Neural cell (in vitro differentiated cells): ENCODE measurements around the gene TAF10. TPM values are rescaled to one million over a fixed set of nuclear protein-coding genes. Genes with fewer than 3 reads are reported as not detected.

Source experiments
- H2AFZ ChIP-seq: fragments of 200-600, 300-800 bp; sonication (generic), shearing (Covaris generic); 2 replicates; pipeline ENCODE4 v1.6.0; 2014; ENCODE audit warnings: low read depth, mild to moderate bottlenecking, antibody characterized with exemption, low read length, moderate library complexity
- H3F3A ChIP-seq: fragments of 200-600 bp; shearing (Covaris generic); 2 replicates; pipeline ENCODE4 v1.6.1; 2016; ENCODE audit warnings: mild to moderate bottlenecking, moderate library complexity, mixed read lengths, antibody characterized with exemption, low read length; ENCODE audit not compliant: insufficient read depth, poor library complexity, severe bottlenecking
- H3K27ac ChIP-seq: fragments of 200-600, 300-800 bp; sonication (generic), shearing (Covaris generic); 2 replicates; pipeline ENCODE4 v1.5.1; 2014; ENCODE audit warnings: mild to moderate bottlenecking, low read length, moderate library complexity
- H3K27me3 ChIP-seq: fragments of 300-800, 200-600 bp; sonication (generic), shearing (Covaris generic); 2 replicates; pipeline ENCODE4 v1.6.0; 2014; ENCODE audit warnings: mild to moderate bottlenecking, low read depth, low read length, moderate library complexity; ENCODE audit not compliant: insufficient read depth
- H3K36me3 ChIP-seq: fragments of 300-800, 200-600 bp; sonication (generic), shearing (Covaris generic); 2 replicates; pipeline ENCODE4 v1.5.1; 2014; ENCODE audit warnings: mild to moderate bottlenecking, antibody characterized with exemption, low read length, moderate library complexity; ENCODE audit not compliant: insufficient read depth
- H3K4me2 ChIP-seq: fragments of 300-800, 200-600 bp; sonication (generic), shearing (Covaris generic); 2 replicates; pipeline ENCODE4 v1.6.0; 2014; ENCODE audit warnings: mild to moderate bottlenecking, low read length
- H3K4me3 ChIP-seq: fragments of 300-800, 200-600 bp; sonication (generic), shearing (Covaris generic); 2 replicates; pipeline ENCODE4 v1.5.1; 2014; ENCODE audit warnings: mild to moderate bottlenecking, low read length, moderate library complexity
- H3K79me2 ChIP-seq: fragments of 200-600 bp; shearing (Covaris generic); replicated peaks from 2 replicates; pipeline ENCODE4 v1.6.0; 2014; ENCODE audit warnings: mild to moderate bottlenecking, low read length, moderate library complexity; ENCODE audit not compliant: insufficient read depth
- H3K9ac ChIP-seq: fragments of 300-800, 200-600 bp; sonication (generic), shearing (Covaris generic); 2 replicates; pipeline ENCODE4 v1.6.1; 2016; ENCODE audit warnings: mild to moderate bottlenecking, low read length, mixed read lengths
- H3K9me2 ChIP-seq: fragments of 200-600 bp; shearing (Covaris generic); 2 replicates; pipeline ENCODE4 v1.6.1; 2016; ENCODE audit warnings: mild to moderate bottlenecking, low read length, mixed read lengths; ENCODE audit not compliant: insufficient read depth
- H3K9me3 ChIP-seq: fragments of 200-600, 300-800 bp; sonication (generic), shearing (Covaris generic); 2 replicates; pipeline ENCODE4 v1.6.1; 2016; ENCODE audit warnings: mild to moderate bottlenecking, mixed run types, low read length, moderate library complexity, mixed read lengths
- H4K20me1 ChIP-seq: fragments of 200-600 bp; shearing (Covaris generic); 2 replicates; pipeline ENCODE4 v1.6.1; 2016; ENCODE audit warnings: mild to moderate bottlenecking, mixed run types; ENCODE audit not compliant: insufficient read depth
- CTCF ChIP-seq: fragments of 450-650 bp; IDR thresholded peaks from 2 replicates; pipeline ENCODE4 v1.5.1; 2014; ENCODE audit warnings: antibody characterized with exemption, mild to moderate bottlenecking, moderate library complexity; ENCODE audit not compliant: poor library complexity, severe bottlenecking
- EP300 ChIP-seq: fragments of 450-650 bp; conservative IDR thresholded peaks from 2 replicates; pipeline ENCODE4 v1.6.1; 2014; ENCODE audit warnings: antibody characterized with exemption, mild to moderate bottlenecking, moderate library complexity; ENCODE audit not compliant: poor library complexity, severe bottlenecking
- EZH2 ChIP-seq: fragments of 200-600, 300-800 bp; shearing (Covaris generic), sonication (generic); IDR thresholded peaks from 2 replicates; pipeline ENCODE4 v1.6.1; 2014; ENCODE audit warnings: antibody characterized with exemption, low read length, borderline replicate concordance, mild to moderate bottlenecking; ENCODE audit not compliant: insufficient read depth, poor library complexity, severe bottlenecking
- MXI1 ChIP-seq: fragments of 450-650 bp; conservative IDR thresholded peaks from 2 replicates; pipeline ENCODE4 v1.6.1; 2014; ENCODE audit warnings: antibody characterized with exemption, mild to moderate bottlenecking; ENCODE audit not compliant: poor library complexity, severe bottlenecking
- POLR2AphosphoS5 ChIP-seq: IDR thresholded peaks from 2 replicates; pipeline ENCODE4 v1.6.1; 2012
- RAD21 ChIP-seq: fragments of 450-650 bp; conservative IDR thresholded peaks from 2 replicates; pipeline ENCODE4 v1.6.1; 2014; ENCODE audit warnings: antibody characterized with exemption, mild to moderate bottlenecking, moderate library complexity
- REST ChIP-seq: IDR thresholded peaks from 2 replicates; pipeline ENCODE4 v1.6.1; 2012; ENCODE audit warnings: borderline replicate concordance
- SMC3 ChIP-seq: fragments of 450-650 bp; conservative IDR thresholded peaks from 2 replicates; pipeline ENCODE4 v1.6.1; 2014; ENCODE audit warnings: antibody characterized with exemption, mild to moderate bottlenecking, moderate library complexity; ENCODE audit not compliant: poor library complexity
- TAF1 ChIP-seq: IDR thresholded peaks from 2 replicates; pipeline ENCODE4 v1.6.1; 2012; ENCODE audit warnings: low read depth
- polyA plus RNA-seq: library from polyadenylated mRNA; depleted of rRNA; stranded (reverse); fragments of >200 nt; gene quantifications from 2 replicates; pipeline ENCODE4 v1.2.3, GENCODE V29; 2014

TAF10 gene
- polyA plus RNA-seq, 1 donor from 2014 or later, result 39.7 TPM

- no peak overlapping the region for H3K27ac ChIP-seq
- no peaks in the 10 kb centered on the region for H3K36me3 ChIP-seq
- H2AFZ ChIP-seq, result no peak overlapping the region
- no peak overlapping the region for H3K4me3 ChIP-seq
- TF ChIP-seq EZH2 (no peak), REST (no peak), RAD21 (no peak), CTCF (no peak), EP300 (no peak), SMC3 (no peak), POLR2AphosphoS5 (no peak), MXI1 (no peak), TAF1 (no peak)
- H3K9me3 ChIP-seq, result no peaks in the 10 kb centered on the region
- H3K9me2 ChIP-seq, result no peaks in the 10 kb centered on the region
- no peaks in the 10 kb centered on the region for H3F3A ChIP-seq
- H3K27me3 ChIP-seq, result no peaks in the 10 kb centered on the region
- H3K9ac ChIP-seq, result no peak overlapping the region
- no peaks in the 10 kb centered on the region for H3K79me2 ChIP-seq
- no peaks in the 10 kb centered on the region for H4K20me1 ChIP-seq
- no peak overlapping the region for H3K4me2 ChIP-seq
Observed at GRCh38 chr11:6572215-6572614, 39.8 kb downstream of the TAF10 start.

- H3K27ac ChIP-seq, result no peak overlapping the region
- no peaks in the 10 kb centered on the region for H3K9me3 ChIP-seq
- no peaks in the 10 kb centered on the region for H4K20me1 ChIP-seq
- no peaks in the 10 kb centered on the region for H3K9me2 ChIP-seq
- H3K79me2 ChIP-seq, result no peaks in the 10 kb centered on the region
- H3K4me2 ChIP-seq, result no peak overlapping the region
- no peaks in the 10 kb centered on the region for H3K27me3 ChIP-seq
- H3K9ac ChIP-seq, result no peak overlapping the region
- no peak overlapping the region for H3K4me3 ChIP-seq
- TF ChIP-seq RAD21 (no peak), CTCF (no peak)
- H2AFZ ChIP-seq, result no peak overlapping the region
- no peaks in the 10 kb centered on the region for H3K36me3 ChIP-seq
- H3F3A ChIP-seq, result no peaks in the 10 kb centered on the region
Observed at GRCh38 chr11:6571434-6572008, 40.5 kb downstream of the TAF10 start.
